Measurements from ENCODE around the gene ZNF830. TPM values are rescaled to one million over a fixed set of nuclear protein-coding genes. Genes with fewer than 3 reads are reported as not detected.

ZNF830 gene
- total and polyA plus RNA-seq, 10 of the 15 experiments (the other 5 are each of a cell fraction or from before 2014, with no cell fraction given) = 9.7 to 18.5 (median 15.1) TPM

DNA sequence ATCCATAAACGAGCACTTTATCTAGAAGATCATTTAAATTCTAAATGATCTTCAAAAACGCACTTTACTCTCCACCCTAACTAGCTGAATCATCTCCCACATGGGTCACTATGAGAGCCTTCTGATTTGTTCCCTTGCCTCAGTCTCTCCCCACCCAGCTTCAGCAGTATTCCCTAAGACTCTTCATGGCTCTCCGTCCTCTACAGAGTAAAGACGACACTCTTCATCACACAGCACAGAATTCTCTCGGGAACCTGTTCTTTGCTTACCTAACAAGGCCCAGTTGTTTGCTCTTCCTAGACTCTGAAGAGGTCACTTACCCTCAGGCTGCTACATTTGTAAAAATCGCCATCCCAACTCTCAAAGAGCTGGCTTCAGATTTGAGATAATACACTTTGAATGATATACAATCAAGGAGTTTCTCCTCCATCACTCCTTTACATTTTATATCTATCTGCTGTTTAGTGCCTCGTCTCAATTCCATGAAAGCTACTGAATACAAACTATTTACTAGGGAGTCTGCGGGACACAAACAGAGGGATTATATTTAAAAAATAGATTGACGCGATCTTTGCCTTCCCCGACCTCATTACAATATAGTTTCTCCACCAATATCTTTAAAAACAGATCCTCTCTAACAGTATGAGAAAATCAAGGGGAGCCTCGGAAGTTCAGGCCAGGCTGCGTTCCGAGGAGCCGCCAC is 18.5 kb downstream of the ZNF830 start:
- ATAC-seq (no peak), FAIRE-seq (no peak), DNase-seq (ENCODE audit: low read depth, low spot score) (no peak)
- no peaks in the 10 kb centered on the region for H3K27me3 ChIP-seq (replicated peaks in 1 of 2; ENCODE audit: control insufficient read depth in 2 of 2, insufficient read depth in 2 of 2, low read length in 1 of 2)
- RAD21 ChIA-PET (ENCODE audit: unreplicated experiment) = interaction anchor here (0.8 to 1.6 kb wide), 7 partner anchors 20 to 139 kb away, joined by 3 to 4 read pairs (median 3); no protein-coding TSS in a partner anchor
- BruUV-seq (replicated peaks) = TSS peak; percentile 98
- in situ Hi-C loops (cut with MboI) (no loop called here), intact Hi-C loops (cut with micrococcal nuclease; ENCODE audit: unreplicated experiment) (loop anchor here (5.0 to 10.0 kb wide), 3 partner anchors 108 to 555 kb away; partner anchors contain the start of gene RAD51D)
- peak overlapping the region; percentile 85 for H3K27ac ChIP-seq (ENCODE audit: control insufficient read depth, insufficient read depth)
- peaks cover 22% of the 10 kb centered on the region for H3K79me2 ChIP-seq (ENCODE audit: control insufficient read depth, insufficient read depth, low read length)
- POLR2A ChIA-PET = interaction anchor here (0.9 to 2.5 kb wide), 3 partner anchors 14 to 139 kb away, joined by 4 to 8 read pairs (median 7); partner anchors contain the start of genes CCT6B, RAD51D and ZNF830
- CTCF ChIA-PET = no interaction called here
- H4K20me1 ChIP-seq (ENCODE audit: control insufficient read depth, insufficient read depth) = no peaks in the 10 kb centered on the region
- H3K9ac ChIP-seq (ENCODE audit: control insufficient read depth, insufficient read depth, low read length) = peak overlapping the region; percentile 89
- H3K36me3 ChIP-seq (ENCODE audit: control insufficient read depth in 2 of 2, insufficient read depth in 2 of 2, low read length in 1 of 2) = peaks cover 0 to under 1% of the 10 kb centered on the region in 2 experiments; a peak in 1 of 4 replicates
- SMC1A ChIA-PET (ENCODE audit: uncharacterized antibody, unreplicated experiment) = interaction anchor here (1.5 kb wide), 1 partner anchor 19 kb away, joined by 3 read pairs; no protein-coding TSS in a partner anchor
- H3K4me2 ChIP-seq (ENCODE audit: control insufficient read depth, insufficient read depth) = peak overlapping the region; percentile 91
- H3K9me3 ChIP-seq (replicated peaks; ENCODE audit: control insufficient read depth, insufficient read depth, low read length) = no peaks in the 10 kb centered on the region
- H3K4me3 ChIP-seq = peak overlapping the region; percentile 89
- TF ChIP-seq ESRRA (IDR thresholded peaks at IDR 0.05; ENCODE audit: low read length) (no peak), POLR2AphosphoS5 (IDR thresholded peaks at IDR 0.05; ENCODE audit: low read length) (no peak), SMAD5 (IDR thresholded peaks at IDR 0.05; ENCODE audit: low read depth) (no peak), MEF2A (IDR thresholded peaks at IDR 0.05; ENCODE audit: insufficient read depth, low read depth, low read length) (no peak), BCL3 (IDR thresholded peaks at IDR 0.05; ENCODE audit: borderline replicate concordance, insufficient read depth, low read depth, low read length, poor library complexity, severe bottlenecking) (no peak), EZH2 (IDR thresholded peaks at IDR 0.05; ENCODE audit: borderline replicate concordance, control insufficient read depth, low read depth, low read length) (no peak), ZNF217 (IDR thresholded peaks at IDR 0.05) (no peak), E4F1 (IDR thresholded peaks at IDR 0.05; ENCODE audit: borderline replicate concordance, partially characterized antibody) (no peak), MYC (IDR thresholded peaks at IDR 0.05; ENCODE audit: insufficient read depth, insufficient read length, insufficient replicate concordance, low read length, severe bottlenecking) (no peak), CREB1 (IDR thresholded peaks at IDR 0.05; ENCODE audit: low read depth) (0 out of 2 replicates have a peak, but pooled peaks have one; percentile 11), SPI1 (IDR thresholded peaks at IDR 0.05; ENCODE audit: borderline replicate concordance, insufficient read depth, low read depth, low read length) (no peak), SMARCA5 (IDR thresholded peaks at IDR 0.05) (no peak), IKZF1 (conservative IDR thresholded peaks at IDR 0.05) (no peak), RUNX3 (IDR thresholded peaks at IDR 0.05; ENCODE audit: low read length) (no peak), MLLT1 (IDR thresholded peaks at IDR 0.05) (no peak), NBN (IDR thresholded peaks at IDR 0.05) (0 out of 2 replicates have a peak, but pooled peaks have one; percentile 18)
- TF ChIP-seq, protein P1, sequence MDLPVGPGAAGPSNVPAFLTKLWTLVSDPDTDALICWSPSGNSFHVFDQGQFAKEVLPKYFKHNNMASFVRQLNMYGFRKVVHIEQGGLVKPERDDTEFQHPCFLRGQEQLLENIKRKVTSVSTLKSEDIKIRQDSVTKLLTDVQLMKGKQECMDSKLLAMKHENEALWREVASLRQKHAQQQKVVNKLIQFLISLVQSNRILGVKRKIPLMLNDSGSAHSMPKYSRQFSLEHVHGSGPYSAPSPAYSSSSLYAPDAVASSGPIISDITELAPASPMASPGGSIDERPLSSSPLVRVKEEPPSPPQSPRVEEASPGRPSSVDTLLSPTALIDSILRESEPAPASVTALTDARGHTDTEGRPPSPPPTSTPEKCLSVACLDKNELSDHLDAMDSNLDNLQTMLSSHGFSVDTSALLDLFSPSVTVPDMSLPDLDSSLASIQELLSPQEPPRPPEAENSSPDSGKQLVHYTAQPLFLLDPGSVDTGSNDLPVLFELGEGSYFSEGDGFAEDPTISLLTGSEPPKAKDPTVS (IDR thresholded peaks at IDR 0.05; ENCODE audit: low read depth, low read length) = no peak
- peaks cover 12% of the 10 kb centered on the region for H3K4me1 ChIP-seq (ENCODE audit: control insufficient read depth, insufficient read depth, low read length)
- WGBS (ENCODE audit: insufficient coverage, insufficient replicate concordance, low lambda C conversion rate, missing lambda C conversion rate) = 19% methylated on average over 15 of the region's 15 CpGs
- peak overlapping the region; percentile 77 for H2AFZ ChIP-seq (ENCODE audit: control insufficient read depth, low read depth, low read length)
